Trophoblast cell (in vitro differentiated cells and primary cell): ENCODE results near the gene ST8SIA5.

Source experiments
- DNase-seq, 2 donors: peaks; one replicate each; pipeline ENCODE4 v3.0.0-alpha.2; 2016
- H2AFZ ChIP-seq: 2 replicates; pipeline ENCODE4 v1.6.1; 2013; ENCODE audit warnings: low read length, moderate library complexity, mild to moderate bottlenecking; ENCODE audit not compliant: insufficient read depth, poor library complexity
- H2AK5ac ChIP-seq: 2 replicates; pipeline ENCODE4 v1.6.1; 2013; ENCODE audit warnings: mild to moderate bottlenecking, low read length
- H2BK120ac ChIP-seq: 2 replicates; pipeline ENCODE4 v1.6.1; 2013; ENCODE audit warnings: low read length, mild to moderate bottlenecking, moderate library complexity; ENCODE audit not compliant: insufficient read depth, poor library complexity
- H2BK12ac ChIP-seq: 2 replicates; pipeline ENCODE4 v1.6.1; 2013; ENCODE audit warnings: mild to moderate bottlenecking, low read length, moderate library complexity
- H2BK5ac ChIP-seq: 2 replicates; pipeline ENCODE4 v1.6.1; 2013; ENCODE audit warnings: low read length, low read depth, moderate library complexity, mild to moderate bottlenecking; ENCODE audit not compliant: poor library complexity
- H3K14ac ChIP-seq: 2 replicates; pipeline ENCODE4 v1.6.1; 2013; ENCODE audit warnings: mild to moderate bottlenecking, low read length
- H3K18ac ChIP-seq: 2 replicates; pipeline ENCODE4 v1.6.1; 2013; ENCODE audit warnings: mild to moderate bottlenecking, low read length
- H3K23ac ChIP-seq: 2 replicates; pipeline ENCODE4 v1.6.1; 2013; ENCODE audit warnings: low read length
- H3K27ac ChIP-seq: 2 replicates; pipeline ENCODE4 v1.5.1; 2013; ENCODE audit warnings: low read depth, mild to moderate bottlenecking, inconsistent platforms, low read length, moderate library complexity
- H3K27me3 ChIP-seq: 2 replicates; pipeline ENCODE4 v1.6.1; 2013; ENCODE audit warnings: inconsistent platforms, mild to moderate bottlenecking, low read length, moderate library complexity; ENCODE audit not compliant: insufficient read depth
- H3K36me3 ChIP-seq, 2 experiments: 1 replicate in 1 of 2; 2 replicates in 1 of 2; pipeline ENCODE4 v1.6.1; 2013; ENCODE audit warnings: low read length in 2 of 2, mild to moderate bottlenecking in 2 of 2, moderate library complexity in 1 of 2; ENCODE audit not compliant: insufficient read depth in 2 of 2, control insufficient read depth in 1 of 2
- H3K4ac ChIP-seq: 2 replicates; pipeline ENCODE4 v1.6.1; 2013; ENCODE audit warnings: low read depth, mild to moderate bottlenecking, low read length, moderate library complexity
- H3K4me1 ChIP-seq, 2 experiments: 1 replicate in 1 of 2; 2 replicates in 1 of 2; pipeline ENCODE4 v1.6.1; 2013; ENCODE audit warnings: low read length in 2 of 2, mild to moderate bottlenecking in 2 of 2, moderate library complexity in 1 of 2; ENCODE audit not compliant: insufficient read depth in 2 of 2, control insufficient read depth in 1 of 2
- H3K4me2 ChIP-seq: 2 replicates; pipeline ENCODE4 v1.6.1; 2013; ENCODE audit warnings: inconsistent platforms, mild to moderate bottlenecking, low read length, moderate library complexity
- H3K4me3 ChIP-seq: 2 replicates; pipeline ENCODE4 v1.5.1; 2013; ENCODE audit warnings: mild to moderate bottlenecking, low read depth, low read length, inconsistent platforms
- H3K79me1 ChIP-seq: one replicate; pipeline ENCODE4 v1.6.1; 2013; ENCODE audit warnings: low read length
- H3K79me2 ChIP-seq: 2 replicates; pipeline ENCODE4 v1.6.1; 2013; ENCODE audit warnings: low read length, mild to moderate bottlenecking; ENCODE audit not compliant: control insufficient read depth, insufficient read depth, poor library complexity
- H3K9ac ChIP-seq: 2 replicates; pipeline ENCODE4 v1.6.1; 2013; ENCODE audit warnings: mild to moderate bottlenecking, low read length
- H3K9me3 ChIP-seq: 2 replicates; pipeline ENCODE4 v1.6.1; 2013; ENCODE audit warnings: low read depth, mild to moderate bottlenecking, control low read depth, inconsistent platforms, low read length; ENCODE audit not compliant: insufficient read depth
- H4K12ac ChIP-seq: 2 replicates; pipeline ENCODE4 v1.6.1; 2013; ENCODE audit warnings: low read depth, mild to moderate bottlenecking, low read length, moderate library complexity
- H4K8ac ChIP-seq: 2 replicates; pipeline ENCODE4 v1.6.1; 2013; ENCODE audit warnings: low read depth, mild to moderate bottlenecking, low read length, moderate library complexity
- H4K91ac ChIP-seq: one replicate; pipeline ENCODE4 v1.6.1; 2013; ENCODE audit warnings: low read depth, mild to moderate bottlenecking, low read length, moderate library complexity
- WGBS: extraction: QIAGEN DNeasy Blood & Tissue Kit; methylation state at CpG from one replicate; pipeline ENCODE4 v1.1.7; 2013; ENCODE audit warnings: missing lambda C conversion rate; ENCODE audit not compliant: insufficient read length, insufficient coverage; ENCODE audit errors: extremely low coverage; 5-methylcytosine and 5-hydroxymethylcytosine counted together

ST8SIA5 gene

DNA sequence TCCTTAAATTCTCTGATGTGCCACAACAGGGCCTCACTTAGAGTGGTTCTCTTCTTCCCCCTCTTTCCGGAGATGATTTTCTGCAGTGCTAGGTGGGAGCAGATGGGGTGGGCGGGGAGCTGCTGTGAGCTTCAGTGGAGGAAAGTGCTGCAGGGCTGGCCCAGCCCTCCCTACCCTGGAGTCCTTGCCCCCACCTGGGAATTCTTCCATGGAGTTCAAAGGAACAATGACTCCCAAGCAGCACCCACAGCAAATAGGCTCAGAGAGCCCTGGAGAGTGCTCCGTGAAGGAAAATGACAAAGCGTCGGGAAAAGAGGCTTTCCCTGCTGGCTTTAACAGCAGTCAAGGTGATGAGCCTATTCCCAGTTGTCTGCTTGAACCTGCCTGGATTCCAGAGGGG lies 128.6 kb downstream of the ST8SIA5 start:
- H3K27ac ChIP-seq, result no peak overlapping the region
- H2BK12ac ChIP-seq, result no peak overlapping the region
- no peaks in the 10 kb centered on the region for H3K79me1 ChIP-seq
- no peak for DNase-seq
- H2AFZ ChIP-seq, result no peak overlapping the region
- no peak overlapping the region for H2AK5ac ChIP-seq
- H4K12ac ChIP-seq, result no peak overlapping the region
- no peak overlapping the region for H2BK5ac ChIP-seq
- H3K9me3 ChIP-seq, result peaks cover 5% of the 10 kb centered on the region
- H3K18ac ChIP-seq, result no peak overlapping the region
- H2BK120ac ChIP-seq, result no peak overlapping the region
- H4K91ac ChIP-seq, result no peak overlapping the region
- H3K4me3 ChIP-seq, result no peak overlapping the region
- no peaks in the 10 kb centered on the region for H3K79me2 ChIP-seq
- H3K23ac ChIP-seq, result no peak overlapping the region
- H3K14ac ChIP-seq, result no peak overlapping the region
- H3K4ac ChIP-seq, result no peak overlapping the region
- H3K9ac ChIP-seq, result no peak overlapping the region
- no peaks in the 10 kb centered on the region for H3K27me3 ChIP-seq
- H3K4me2 ChIP-seq, result no peak overlapping the region
- WGBS, result no CpG with 5 or more reads among the region's 5 CpGs
- no peaks in the 10 kb centered on the region for H3K4me1 ChIP-seq
- no peaks in the 10 kb centered on the region for H3K36me3 ChIP-seq
- H4K8ac ChIP-seq, result no peak overlapping the region

DNA sequence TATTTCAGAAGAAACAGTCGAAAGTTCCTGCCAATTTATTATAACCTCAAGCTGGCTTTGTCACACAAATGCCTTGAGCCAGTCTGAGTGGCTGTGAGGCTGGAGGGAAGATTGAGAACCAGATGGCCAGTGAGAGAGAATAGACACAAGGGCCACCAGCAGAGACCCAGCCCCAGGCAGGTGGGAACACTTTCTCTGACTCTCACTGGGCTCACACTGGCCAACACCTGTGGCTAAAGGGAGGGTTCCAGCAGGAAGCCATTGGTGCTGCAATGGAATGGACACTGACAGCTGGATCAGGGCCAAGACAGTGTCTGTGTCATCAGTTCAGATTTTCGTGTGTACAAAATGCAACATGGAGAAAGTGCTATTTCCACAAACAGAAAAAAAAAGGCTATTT lies 129.7 kb downstream of the ST8SIA5 start:
- Histone ChIP-seq H3K9me3 (peaks cover 4% of the 10 kb centered on the region), H3K36me3 (no peaks in the 10 kb centered on the region), H4K12ac (no peak overlapping the region), H3K4me3 (no peak overlapping the region), H2AK5ac (no peak overlapping the region), H2BK12ac (no peak overlapping the region), H3K23ac (no peak overlapping the region), H2AFZ (no peak overlapping the region), H3K27me3 (no peaks in the 10 kb centered on the region), H3K27ac (no peak overlapping the region), H3K79me1 (no peaks in the 10 kb centered on the region), H3K18ac (no peak overlapping the region), H2BK5ac (no peak overlapping the region), H3K14ac (no peak overlapping the region), H3K79me2 (no peaks in the 10 kb centered on the region), H4K8ac (no peak overlapping the region), H3K9ac (no peak overlapping the region), H4K91ac (no peak overlapping the region), H3K4ac (no peak overlapping the region), H3K4me1 (no peaks in the 10 kb centered on the region), H3K4me2 (no peak overlapping the region), H2BK120ac (no peak overlapping the region)
- no peak for DNase-seq
- WGBS, result no CpG with 5 or more reads among the region's 2 CpGs

DNA sequence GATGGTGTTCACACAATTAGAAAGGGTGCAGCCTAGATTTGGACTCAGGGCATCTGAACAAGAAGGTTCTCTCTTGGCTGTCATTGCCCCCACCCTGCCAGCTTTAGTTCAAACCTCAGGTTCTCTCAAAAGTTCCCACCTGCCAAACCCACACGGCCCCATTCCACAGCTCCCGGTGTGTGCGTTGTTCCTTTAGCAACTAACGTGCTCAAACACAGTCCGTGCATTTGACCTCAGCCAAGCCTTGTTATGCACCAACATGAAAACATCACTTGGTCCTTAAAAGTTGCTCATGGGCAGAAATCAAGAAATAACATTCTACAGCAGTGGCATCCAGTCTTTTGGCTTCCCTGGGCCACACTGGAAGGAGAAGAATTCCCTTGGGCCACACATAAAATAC lies 131.8 kb downstream of the ST8SIA5 start:
- no peak overlapping the region for H4K12ac ChIP-seq
- WGBS, result no CpG with 5 or more reads among the region's 5 CpGs
- no peaks in the 10 kb centered on the region for H3K9me3 ChIP-seq
- no peak overlapping the region for H3K4me2 ChIP-seq
- no peak overlapping the region for H3K14ac ChIP-seq
- H3K36me3 ChIP-seq, result no peaks in the 10 kb centered on the region
- H4K8ac ChIP-seq, result no peak overlapping the region
- no peak overlapping the region for H3K18ac ChIP-seq
- no peak overlapping the region for H2AK5ac ChIP-seq
- H2BK12ac ChIP-seq, result no peak overlapping the region
- H3K23ac ChIP-seq, result no peak overlapping the region
- H3K27ac ChIP-seq, result no peak overlapping the region
- H3K4ac ChIP-seq, result no peak overlapping the region
- no peak overlapping the region for H3K9ac ChIP-seq
- H3K79me1 ChIP-seq, result no peaks in the 10 kb centered on the region
- H2BK5ac ChIP-seq, result no peak overlapping the region
- no peak overlapping the region for H4K91ac ChIP-seq
- no peaks in the 10 kb centered on the region for H3K79me2 ChIP-seq
- H2AFZ ChIP-seq, result no peak overlapping the region
- H3K4me3 ChIP-seq, result no peak overlapping the region
- H3K4me1 ChIP-seq, result no peaks in the 10 kb centered on the region
- no peak for DNase-seq
- no peak overlapping the region for H2BK120ac ChIP-seq
- H3K27me3 ChIP-seq, result no peaks in the 10 kb centered on the region

DNA sequence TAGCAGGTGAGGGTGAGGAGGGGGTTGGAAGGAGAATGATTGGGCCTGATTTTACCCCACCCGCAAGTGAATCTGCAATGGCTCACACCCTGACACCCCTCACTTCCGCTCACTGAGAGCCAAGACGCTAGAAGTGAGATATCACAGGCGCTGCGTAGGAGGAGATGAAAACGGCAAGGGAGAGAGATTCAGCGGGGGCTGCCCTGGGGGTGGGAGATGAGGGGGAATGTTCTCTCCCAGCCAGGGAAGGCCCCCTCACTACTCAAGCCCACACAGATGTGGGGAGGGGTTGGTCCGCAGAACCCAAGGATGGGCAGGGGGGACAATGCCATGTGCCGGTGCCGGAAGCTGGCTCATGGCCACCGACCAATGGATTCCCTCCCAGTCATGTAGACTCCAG lies 132.7 kb downstream of the ST8SIA5 start:
- Histone ChIP-seq H3K18ac (no peak overlapping the region), H3K14ac (no peak overlapping the region), H3K4me3 (no peak overlapping the region), H3K4me2 (no peak overlapping the region), H2AK5ac (no peak overlapping the region), H3K9ac (no peak overlapping the region), H3K79me1 (no peaks in the 10 kb centered on the region), H4K91ac (no peak overlapping the region), H3K4ac (no peak overlapping the region), H4K12ac (no peak overlapping the region), H3K36me3 (no peaks in the 10 kb centered on the region), H3K23ac (no peak overlapping the region), H3K9me3 (no peaks in the 10 kb centered on the region), H3K4me1 (no peaks in the 10 kb centered on the region), H3K27me3 (no peaks in the 10 kb centered on the region), H2BK120ac (no peak overlapping the region), H4K8ac (no peak overlapping the region), H2AFZ (no peak overlapping the region), H3K79me2 (no peaks in the 10 kb centered on the region), H2BK12ac (no peak overlapping the region), H3K27ac (no peak overlapping the region), H2BK5ac (no peak overlapping the region)
- no peak for DNase-seq
- no CpG with 5 or more reads among the region's 11 CpGs for WGBS
